Measurements from ENCODE around the gene TOMM20L. TPM values are rescaled to one million over a fixed set of nuclear protein-coding genes. Genes with fewer than 3 reads are reported as not detected.
"Not testable (repeated sequence)": the region's sequence is repeated elsewhere in the genome, so short reads cannot be mapped to it uniquely, and the experiment has no call there.

The TOMM20L gene
- polyA plus RNA-seq, 1 of the 3 experiments (the other 2 are of a cell fraction): not detected

DNA sequence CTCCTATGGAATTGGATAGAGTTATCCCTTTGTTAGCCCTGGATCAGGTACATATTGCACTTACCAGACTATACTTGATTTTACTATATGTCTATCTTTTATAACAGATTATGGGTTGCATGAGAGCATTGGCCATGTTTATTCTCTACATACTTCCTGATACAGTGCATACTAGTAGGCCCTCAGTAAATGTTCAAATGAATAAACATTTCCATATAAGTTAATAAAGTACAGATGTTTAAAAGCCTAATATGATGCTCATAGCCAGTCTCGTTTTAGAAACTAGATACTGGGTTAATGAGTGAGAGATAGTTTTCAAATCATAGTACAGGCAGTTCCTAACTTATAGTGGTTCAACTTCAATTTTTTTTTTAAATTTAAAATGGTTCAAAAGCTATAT lies 39.5 kb upstream of the TOMM20L start:
- no peak for DNase-seq

DNA sequence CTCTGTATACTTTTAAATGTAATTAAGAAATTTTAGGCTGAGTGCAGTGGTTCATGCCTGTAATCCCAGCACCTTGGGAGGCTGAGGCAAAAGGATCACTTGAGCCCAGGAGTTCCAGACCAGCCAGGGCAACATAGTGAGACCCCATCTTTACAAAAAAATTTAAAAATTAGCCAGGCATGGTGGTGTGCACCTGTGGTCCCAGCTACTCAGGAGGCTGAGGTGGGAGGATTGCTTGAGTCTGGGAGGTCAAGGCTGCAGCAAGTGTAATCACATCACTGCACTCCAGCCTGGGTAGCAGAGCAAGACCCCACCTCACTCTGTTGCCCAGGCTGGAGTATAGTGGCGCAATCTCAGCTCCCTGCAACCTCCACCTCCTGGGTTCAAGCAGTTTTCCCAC lies 33.5 kb upstream of the TOMM20L start:
- H3K79me2 ChIP-seq (ENCODE audit: insufficient read depth); H3K9me3 ChIP-seq; H3K4me2 ChIP-seq; H3K27ac ChIP-seq (ENCODE audit: low read depth in 2 of 2, low read length in 1 of 2); H3K27me3 ChIP-seq (ENCODE audit: insufficient read depth); H2AFZ ChIP-seq (ENCODE audit: low read depth); H3K4me1 ChIP-seq (ENCODE audit: control insufficient read depth in 1 of 2, insufficient read depth in 2 of 2, low read depth in 1 of 2, low read length in 1 of 2); H3K9ac ChIP-seq; DNase-seq; H4K20me1 ChIP-seq (ENCODE audit: insufficient read depth); H3K9me2 ChIP-seq; H3K4me3 ChIP-seq (ENCODE audit: low read depth in 2 of 2, low read length in 1 of 2); POLR2A ChIA-PET: not testable (repeated sequence)
- no CpG with 5 or more reads among the region's 1 CpG for WGBS (ENCODE audit: low lambda C conversion rate)
- CTCF ChIA-PET: interaction anchor here (0.7 to 2.2 kb wide), 8 partner anchors 10 to 254 kb away, joined by 3 to 11 read pairs (median 4); no protein-coding TSS in a partner anchor
- peaks cover 11% of the 10 kb centered on the region for H3F3A ChIP-seq (replicated peaks; ENCODE audit: insufficient read depth)
- peaks cover 52 to 71% of the 10 kb centered on the region in 2 experiments for H3K36me3 ChIP-seq (replicated peaks in 1 of 2; ENCODE audit: control insufficient read depth in 1 of 2, insufficient read depth in 2 of 2, low read length in 1 of 2)

More for the DNA sequence above, 39.5 kb upstream of the TOMM20L start:
- H3K9me2 ChIP-seq: no peaks in the 10 kb centered on the region
- H3K4me3 ChIP-seq (ENCODE audit: low read depth in 2 of 2, low read length in 1 of 2): no peak overlapping the region
- TF ChIP-seq FOXJ3 (CRISPR knock-in tag; IDR thresholded peaks at IDR 0.05) (no peak), SMC3 (IDR thresholded peaks at IDR 0.05; ENCODE audit: low read depth, low read length) (no peak), JUND (IDR thresholded peaks at IDR 0.05) (no peak), TAF1 (IDR thresholded peaks at IDR 0.05; ENCODE audit: borderline replicate concordance, low read depth, low read length) (no peak), EZH2phosphoT487 (IDR thresholded peaks at IDR 0.05; ENCODE audit: borderline replicate concordance, low read depth) (no peak), NRF1 (IDR thresholded peaks at IDR 0.05; ENCODE audit: low read depth, low read length) (no peak), FOXM1 (IDR thresholded peaks at IDR 0.05; ENCODE audit: low read depth) (no peak), GABPA (IDR thresholded peaks at IDR 0.05; ENCODE audit: low read depth) (no peak), MEF2A (IDR thresholded peaks at IDR 0.05; ENCODE audit: borderline replicate concordance, low read depth) (no peak)
- TF ChIP-seq, protein P1, sequence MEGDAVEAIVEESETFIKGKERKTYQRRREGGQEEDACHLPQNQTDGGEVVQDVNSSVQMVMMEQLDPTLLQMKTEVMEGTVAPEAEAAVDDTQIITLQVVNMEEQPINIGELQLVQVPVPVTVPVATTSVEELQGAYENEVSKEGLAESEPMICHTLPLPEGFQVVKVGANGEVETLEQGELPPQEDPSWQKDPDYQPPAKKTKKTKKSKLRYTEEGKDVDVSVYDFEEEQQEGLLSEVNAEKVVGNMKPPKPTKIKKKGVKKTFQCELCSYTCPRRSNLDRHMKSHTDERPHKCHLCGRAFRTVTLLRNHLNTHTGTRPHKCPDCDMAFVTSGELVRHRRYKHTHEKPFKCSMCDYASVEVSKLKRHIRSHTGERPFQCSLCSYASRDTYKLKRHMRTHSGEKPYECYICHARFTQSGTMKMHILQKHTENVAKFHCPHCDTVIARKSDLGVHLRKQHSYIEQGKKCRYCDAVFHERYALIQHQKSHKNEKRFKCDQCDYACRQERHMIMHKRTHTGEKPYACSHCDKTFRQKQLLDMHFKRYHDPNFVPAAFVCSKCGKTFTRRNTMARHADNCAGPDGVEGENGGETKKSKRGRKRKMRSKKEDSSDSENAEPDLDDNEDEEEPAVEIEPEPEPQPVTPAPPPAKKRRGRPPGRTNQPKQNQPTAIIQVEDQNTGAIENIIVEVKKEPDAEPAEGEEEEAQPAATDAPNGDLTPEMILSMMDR (IDR thresholded peaks at IDR 0.05): no peak
- TF ChIP-seq, protein P2, sequence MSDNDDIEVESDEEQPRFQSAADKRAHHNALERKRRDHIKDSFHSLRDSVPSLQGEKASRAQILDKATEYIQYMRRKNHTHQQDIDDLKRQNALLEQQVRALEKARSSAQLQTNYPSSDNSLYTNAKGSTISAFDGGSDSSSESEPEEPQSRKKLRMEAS (IDR thresholded peaks at IDR 0.05; ENCODE audit: low read depth): no peak
- TF ChIP-seq, protein P3, sequence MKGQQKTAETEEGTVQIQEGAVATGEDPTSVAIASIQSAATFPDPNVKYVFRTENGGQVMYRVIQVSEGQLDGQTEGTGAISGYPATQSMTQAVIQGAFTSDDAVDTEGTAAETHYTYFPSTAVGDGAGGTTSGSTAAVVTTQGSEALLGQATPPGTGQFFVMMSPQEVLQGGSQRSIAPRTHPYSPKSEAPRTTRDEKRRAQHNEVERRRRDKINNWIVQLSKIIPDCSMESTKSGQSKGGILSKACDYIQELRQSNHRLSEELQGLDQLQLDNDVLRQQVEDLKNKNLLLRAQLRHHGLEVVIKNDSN (IDR thresholded peaks at IDR 0.05; ENCODE audit: borderline replicate concordance, low read depth): no peak
- TF ChIP-seq, protein P4, sequence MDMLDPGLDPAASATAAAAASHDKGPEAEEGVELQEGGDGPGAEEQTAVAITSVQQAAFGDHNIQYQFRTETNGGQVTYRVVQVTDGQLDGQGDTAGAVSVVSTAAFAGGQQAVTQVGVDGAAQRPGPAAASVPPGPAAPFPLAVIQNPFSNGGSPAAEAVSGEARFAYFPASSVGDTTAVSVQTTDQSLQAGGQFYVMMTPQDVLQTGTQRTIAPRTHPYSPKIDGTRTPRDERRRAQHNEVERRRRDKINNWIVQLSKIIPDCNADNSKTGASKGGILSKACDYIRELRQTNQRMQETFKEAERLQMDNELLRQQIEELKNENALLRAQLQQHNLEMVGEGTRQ (IDR thresholded peaks at IDR 0.05; ENCODE audit: borderline replicate concordance, low read depth, low read length): no peak
- TF ChIP-seq, protein P5, sequence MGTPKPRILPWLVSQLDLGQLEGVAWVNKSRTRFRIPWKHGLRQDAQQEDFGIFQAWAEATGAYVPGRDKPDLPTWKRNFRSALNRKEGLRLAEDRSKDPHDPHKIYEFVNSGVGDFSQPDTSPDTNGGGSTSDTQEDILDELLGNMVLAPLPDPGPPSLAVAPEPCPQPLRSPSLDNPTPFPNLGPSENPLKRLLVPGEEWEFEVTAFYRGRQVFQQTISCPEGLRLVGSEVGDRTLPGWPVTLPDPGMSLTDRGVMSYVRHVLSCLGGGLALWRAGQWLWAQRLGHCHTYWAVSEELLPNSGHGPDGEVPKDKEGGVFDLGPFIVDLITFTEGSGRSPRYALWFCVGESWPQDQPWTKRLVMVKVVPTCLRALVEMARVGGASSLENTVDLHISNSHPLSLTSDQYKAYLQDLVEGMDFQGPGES (IDR thresholded peaks at IDR 0.05; ENCODE audit: low read depth, low read length): no peak
- no peaks in the 10 kb centered on the region for H4K20me1 ChIP-seq (ENCODE audit: insufficient read depth)
- H3K9me3 ChIP-seq: no peaks in the 10 kb centered on the region
- POLR2A ChIA-PET: no interaction called here
- WGBS (ENCODE audit: low lambda C conversion rate): 82% methylated on average over 1 of the region's 1 CpG
- CTCF ChIA-PET: no interaction called here
- no peak overlapping the region for H3K9ac ChIP-seq
- no peak overlapping the region for H3K27ac ChIP-seq (ENCODE audit: low read depth in 2 of 2, low read length in 1 of 2)
- H3F3A ChIP-seq (replicated peaks; ENCODE audit: insufficient read depth): no peaks in the 10 kb centered on the region
- no peak overlapping the region for H2AFZ ChIP-seq (ENCODE audit: low read depth)
- H3K4me1 ChIP-seq (ENCODE audit: control insufficient read depth in 1 of 2, insufficient read depth in 2 of 2, low read depth in 1 of 2, low read length in 1 of 2): no peaks in the 10 kb centered on the region
- H3K79me2 ChIP-seq (ENCODE audit: insufficient read depth): no peaks in the 10 kb centered on the region
- H3K4me2 ChIP-seq: no peak overlapping the region
- H3K27me3 ChIP-seq (ENCODE audit: insufficient read depth): no peaks in the 10 kb centered on the region
- peaks cover 23 to 67% of the 10 kb centered on the region in 2 experiments for H3K36me3 ChIP-seq (replicated peaks in 1 of 2; ENCODE audit: control insufficient read depth in 1 of 2, insufficient read depth in 2 of 2, low read length in 1 of 2)

Data from SK-N-SH (cell line).